Suprapubic skin (tissue), 4 donors: ENCODE data around the gene IDH3A. TPM values are rescaled to one million over a fixed set of nuclear protein-coding genes. Genes with fewer than 3 reads are reported as not detected.

ENCODE experiments used
- DNase-seq, 2 donors: peaks; one replicate each; pipeline ENCODE4 v3.0.0-alpha.2; 2019; ENCODE audit warnings: low spot score in 2 of 2
- H3K27ac ChIP-seq: fragments of 200-600 bp; sonication (generic); one replicate; pipeline ENCODE4 v1.5.1; 2019
- H3K27me3 ChIP-seq: fragments of 200-600 bp; sonication (generic); one replicate; pipeline ENCODE4 v1.5.1; 2019
- H3K36me3 ChIP-seq: fragments of 200-600 bp; sonication (generic); one replicate; pipeline ENCODE4 v1.5.1; 2019
- H3K4me1 ChIP-seq: fragments of 200-600 bp; sonication (generic); one replicate; pipeline ENCODE4 v1.5.1; 2019
- H3K4me3 ChIP-seq: fragments of 200-600 bp; sonication (generic); one replicate; pipeline ENCODE4 v1.5.1; 2019; ENCODE audit warnings: mild to moderate bottlenecking
- H3K9me3 ChIP-seq: fragments of 200-600 bp; sonication (generic); one replicate; pipeline ENCODE4 v1.5.1; 2019
- EP300 ChIP-seq: sonication (generic); formaldehyde crosslinking; IDR thresholded peaks from one replicate; pipeline ENCODE4 v1.6.1; 2017; ENCODE audit warnings: antibody characterized with exemption
- POLR2A ChIP-seq, 2 donors: fragments of 450-650 bp; IDR thresholded peaks; one replicate each; pipeline ENCODE4 v1.6.1; 2017; ENCODE audit warnings: antibody characterized with exemption in 2 of 2, mild to moderate bottlenecking in 2 of 2, moderate library complexity in 2 of 2
- POLR2AphosphoS5 ChIP-seq, 3 donors: sonication (generic); formaldehyde crosslinking; IDR thresholded peaks; one replicate each; pipeline ENCODE4 v1.6.1; 2017; ENCODE audit warnings: antibody characterized with exemption in 3 of 3
- WGBS: methylation state at CpG from one replicate; pipeline ENCODE4 v1.1.5; 2018; 5-methylcytosine and 5-hydroxymethylcytosine counted together
- total RNA-seq, 4 donors: library from RNA; depleted of rRNA; stranded (reverse); fragments of >200 nt; gene quantifications; one replicate each; pipeline ENCODE4 v1.1.0, GENCODE V29; 2016
- TF ChIP-seq, protein P1 (sequence below), 2 donors: fragments of 200-600 bp in 1 of 2; fragments of 450-650 bp in 1 of 2; sonication (generic) in 1 of 2; IDR thresholded peaks; one replicate each; pipeline ENCODE4 v1.5.1; 2016 to 2019; ENCODE audit warnings: antibody characterized with exemption in 2 of 2, mild to moderate bottlenecking in 1 of 2, moderate library complexity in 1 of 2

The IDH3A gene
- total RNA-seq = 10 to 100 TPM; 55.1 to 82.5 (median 55.8) TPM

GRCh38 chr15:78149068-78149804, at the start of gene IDH3A:
Gene IDH3A, plus strand, starts transcription at chr15:78149362. Its CDS starts 42 bp downstream, at chr15:78149404.
- H3K27me3 ChIP-seq = no peaks in the 10 kb centered on the region
- peak within 1 kb of the TSS; percentile 87 for H3K4me3 ChIP-seq
- no peaks in the 10 kb centered on the region for H3K9me3 ChIP-seq
- TF ChIP-seq POLR2A (IDR thresholded peaks at IDR 0.05) (no peak), POLR2AphosphoS5 (IDR thresholded peaks at IDR 0.05) (peak in 1 of 3 donors; percentile 51)
- H3K36me3 ChIP-seq = no peaks in the 10 kb centered on the region
- DNase-seq = peak; percentile 99 to 100
- WGBS = 1% methylated on average over 12 of the region's 79 CpGs
- peak within 1 kb of the TSS; percentile 86 for H3K27ac ChIP-seq
- peaks cover 33% of the 10 kb centered on the region for H3K4me1 ChIP-seq

DNA sequence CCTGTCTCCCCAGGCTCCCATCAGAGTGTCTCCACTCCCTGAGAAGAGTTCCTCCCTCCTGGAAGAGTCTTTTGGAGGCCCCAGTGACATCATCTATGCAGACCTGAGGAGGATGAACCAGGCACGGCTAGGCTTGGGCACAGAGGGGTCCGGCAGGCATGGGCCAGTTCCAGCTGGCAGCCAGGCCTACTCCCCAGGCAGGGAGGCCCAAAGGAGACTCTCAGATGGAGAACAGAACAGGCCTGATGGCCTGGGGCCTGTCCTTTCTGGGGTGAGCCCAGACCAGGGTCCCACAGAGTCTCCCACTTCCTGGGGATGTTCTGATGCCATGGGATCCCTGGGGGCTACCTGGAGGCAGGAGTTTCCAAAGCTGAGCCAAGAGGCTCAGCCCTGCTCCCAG, 48.3 kb upstream of the IDH3A start:
- H3K27me3 ChIP-seq = no peaks in the 10 kb centered on the region
- no peak overlapping the region for H3K27ac ChIP-seq
- no peaks in the 10 kb centered on the region for H3K9me3 ChIP-seq
- no peak for TF ChIP-seq POLR2A (IDR thresholded peaks at IDR 0.05)
- TF ChIP-seq EP300 = no peak
- TF ChIP-seq POLR2AphosphoS5 (IDR thresholded peaks at IDR 0.05) = no peak
- TF ChIP-seq, protein P1, sequence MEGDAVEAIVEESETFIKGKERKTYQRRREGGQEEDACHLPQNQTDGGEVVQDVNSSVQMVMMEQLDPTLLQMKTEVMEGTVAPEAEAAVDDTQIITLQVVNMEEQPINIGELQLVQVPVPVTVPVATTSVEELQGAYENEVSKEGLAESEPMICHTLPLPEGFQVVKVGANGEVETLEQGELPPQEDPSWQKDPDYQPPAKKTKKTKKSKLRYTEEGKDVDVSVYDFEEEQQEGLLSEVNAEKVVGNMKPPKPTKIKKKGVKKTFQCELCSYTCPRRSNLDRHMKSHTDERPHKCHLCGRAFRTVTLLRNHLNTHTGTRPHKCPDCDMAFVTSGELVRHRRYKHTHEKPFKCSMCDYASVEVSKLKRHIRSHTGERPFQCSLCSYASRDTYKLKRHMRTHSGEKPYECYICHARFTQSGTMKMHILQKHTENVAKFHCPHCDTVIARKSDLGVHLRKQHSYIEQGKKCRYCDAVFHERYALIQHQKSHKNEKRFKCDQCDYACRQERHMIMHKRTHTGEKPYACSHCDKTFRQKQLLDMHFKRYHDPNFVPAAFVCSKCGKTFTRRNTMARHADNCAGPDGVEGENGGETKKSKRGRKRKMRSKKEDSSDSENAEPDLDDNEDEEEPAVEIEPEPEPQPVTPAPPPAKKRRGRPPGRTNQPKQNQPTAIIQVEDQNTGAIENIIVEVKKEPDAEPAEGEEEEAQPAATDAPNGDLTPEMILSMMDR (IDR thresholded peaks at IDR 0.05) = no peak
- H3K4me3 ChIP-seq = no peak overlapping the region
- H3K36me3 ChIP-seq = no peaks in the 10 kb centered on the region
- DNase-seq = peak in 1 of 2 donors; percentile 36
- H3K4me1 ChIP-seq = peaks cover 15% of the 10 kb centered on the region
- WGBS = 67% methylated on average over 1 of the region's 2 CpGs

DNA sequence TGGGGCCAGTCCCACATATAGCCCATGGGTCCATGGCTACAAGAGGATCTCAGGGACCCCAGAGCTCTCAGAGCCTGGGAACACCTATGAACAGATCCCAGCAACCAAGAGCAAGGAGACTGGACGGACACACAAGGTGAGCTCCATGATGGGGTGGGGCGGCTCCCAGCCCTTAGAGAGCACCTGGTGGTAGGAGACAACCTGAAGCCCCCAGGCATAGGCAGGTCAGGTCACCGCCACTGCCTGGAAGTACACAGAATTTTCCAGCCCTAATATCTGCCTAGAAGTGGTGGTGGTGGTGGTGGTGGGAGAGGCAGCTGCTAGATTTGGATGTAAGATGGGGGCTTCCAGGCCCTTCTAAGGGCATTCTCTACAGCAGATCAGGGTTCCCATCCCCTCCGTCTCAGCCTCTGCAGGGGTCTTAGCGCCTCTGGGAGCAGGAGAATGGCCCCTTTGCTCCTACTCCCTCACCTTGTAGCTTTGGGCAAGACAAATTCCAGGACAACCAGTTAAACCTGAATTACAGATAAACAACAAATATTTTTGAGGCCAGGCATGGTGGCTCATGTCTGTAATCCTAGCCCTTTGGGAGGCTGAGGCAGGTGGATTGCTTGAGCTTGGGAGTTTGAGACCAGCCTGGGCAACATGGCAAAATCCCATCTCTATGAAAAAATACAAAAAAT, 47.6 kb upstream of the IDH3A start:
- Histone ChIP-seq H3K4me3 (no peak overlapping the region), H3K27ac (no peak overlapping the region), H3K9me3 (no peaks in the 10 kb centered on the region), H3K27me3 (no peaks in the 10 kb centered on the region), H3K36me3 (no peaks in the 10 kb centered on the region), H3K4me1 (peaks cover 15% of the 10 kb centered on the region)
- WGBS = 89% methylated on average over 2 of the region's 5 CpGs
- TF ChIP-seq POLR2A (IDR thresholded peaks at IDR 0.05) (no peak), POLR2AphosphoS5 (IDR thresholded peaks at IDR 0.05) (no peak), EP300 (no peak)
- TF ChIP-seq, protein P1 (IDR thresholded peaks at IDR 0.05) = no peak
- DNase-seq = peak in 1 of 2 donors; percentile 32

GRCh38 chr15:78102211-78102610, 47.0 kb upstream of the IDH3A start:
- Histone ChIP-seq H3K9me3 (no peaks in the 10 kb centered on the region), H3K27ac (no peak overlapping the region), H3K4me1 (peaks cover 15% of the 10 kb centered on the region), H3K4me3 (no peak overlapping the region), H3K27me3 (no peaks in the 10 kb centered on the region), H3K36me3 (no peaks in the 10 kb centered on the region)
- TF ChIP-seq, protein P1 (IDR thresholded peaks at IDR 0.05) = no peak
- TF ChIP-seq POLR2AphosphoS5 (IDR thresholded peaks at IDR 0.05) = no peak
- TF ChIP-seq POLR2A (IDR thresholded peaks at IDR 0.05) = no peak
- TF ChIP-seq EP300 = no peak
- 79% methylated on average over 1 of the region's 1 CpG for WGBS
- DNase-seq = no peak

- WGBS = 96% methylated on average over 6 of the region's 6 CpGs
- H3K4me1 ChIP-seq = peaks cover 15% of the 10 kb centered on the region
- peak in 1 of 2 donors; percentile 39 for DNase-seq
- no peaks in the 10 kb centered on the region for H3K9me3 ChIP-seq
- H3K27me3 ChIP-seq = no peaks in the 10 kb centered on the region
- TF ChIP-seq POLR2A (IDR thresholded peaks at IDR 0.05) (no peak), EP300 (no peak), POLR2AphosphoS5 (IDR thresholded peaks at IDR 0.05) (no peak)
- TF ChIP-seq, protein P1 (IDR thresholded peaks at IDR 0.05) = no peak
- H3K27ac ChIP-seq = no peak overlapping the region
- H3K4me3 ChIP-seq = no peak overlapping the region
- H3K36me3 ChIP-seq = no peaks in the 10 kb centered on the region
These were observed 46.4 kb upstream of the IDH3A start for GRCh38 chr15:78102741-78103140.
